CD4-positive, CD25-positive, alpha-beta regulatory T cell (primary cell): Measurements from ENCODE around the gene AGBL1. TPM values are rescaled to one million over a fixed set of nuclear protein-coding genes. Genes with fewer than 3 reads are reported as not detected.

Experiments
- ATAC-seq, 2 donors: fragments of 150-1000 bp; cut with Tn5 transposase; one replicate each; pipeline ENCODE4 v1.10.0; 2021; ENCODE audit warnings: low read depth in 2 of 2, moderate number of reproducible peaks in 2 of 2, moderate library complexity in 1 of 2
- DNase-seq, 3 donors: peaks; one replicate each; pipeline versions ENCODE4 v3.0.0 to v3.0.0-alpha.2; 2012 to 2022; ENCODE audit warnings: mixed read lengths in 1 of 3
- H3K27ac ChIP-seq: one replicate; pipeline ENCODE4 v1.7.0; 2013; ENCODE audit warnings: mild to moderate bottlenecking, low read length; ENCODE audit not compliant: insufficient read depth, poor library complexity, severe bottlenecking
- H3K27me3 ChIP-seq: one replicate; pipeline ENCODE4 v1.7.0; 2013; ENCODE audit warnings: low read length; ENCODE audit not compliant: control insufficient read depth, insufficient read depth
- H3K36me3 ChIP-seq: one replicate; pipeline ENCODE4 v1.7.0; 2013; ENCODE audit warnings: mild to moderate bottlenecking, low read length, moderate library complexity; ENCODE audit not compliant: control insufficient read depth, insufficient read depth
- H3K4me1 ChIP-seq: 2 replicates; pipeline ENCODE4 v1.7.0; 2013; ENCODE audit warnings: mild to moderate bottlenecking, low read length; ENCODE audit not compliant: insufficient read depth, control insufficient read depth, poor library complexity, severe bottlenecking
- H3K4me3 ChIP-seq: one replicate; pipeline ENCODE4 v1.7.0; 2013; ENCODE audit warnings: low read depth, mild to moderate bottlenecking, low read length, moderate library complexity
- H3K9me3 ChIP-seq, 2 experiments: 1 replicate in 1 of 2; 2 replicates in 1 of 2; pipeline ENCODE4 v1.7.0; 2013; ENCODE audit warnings: low read length in 2 of 2, mild to moderate bottlenecking in 1 of 2, moderate library complexity in 1 of 2; ENCODE audit not compliant: control insufficient read depth in 2 of 2
- H3K27ac Mint-ChIP-seq, 3 donors: one replicate each; pipeline ENCODE4 v1.8.0; 2020 to 2022; ENCODE audit warnings: mild to moderate bottlenecking in 3 of 3, mixed read lengths in 3 of 3, moderate library complexity in 2 of 3
- H3K27me3 Mint-ChIP-seq: one replicate; pipeline ENCODE4 v1.8.0; 2022; ENCODE audit warnings: mild to moderate bottlenecking, mixed read lengths
- H3K36me3 Mint-ChIP-seq: one replicate; pipeline ENCODE4 v1.8.0; 2020; ENCODE audit warnings: mixed read lengths
- H3K4me1 Mint-ChIP-seq, 4 donors: one replicate each; pipeline ENCODE4 v1.8.0; 2020 to 2022; ENCODE audit warnings: mixed read lengths in 4 of 4, mild to moderate bottlenecking in 1 of 4
- H3K4me3 Mint-ChIP-seq, 4 donors: one replicate each; pipeline ENCODE4 v1.8.0; 2020 to 2022; ENCODE audit warnings: mild to moderate bottlenecking in 4 of 4, mixed read lengths in 4 of 4, moderate library complexity in 3 of 4
- H3K9me3 Mint-ChIP-seq, 7 donors: one replicate each; pipeline ENCODE4 v1.8.0; 2020 to 2022; ENCODE audit warnings: mixed read lengths in 7 of 7, mild to moderate bottlenecking in 3 of 7, moderate library complexity in 2 of 7
- polyA plus RNA-seq, 4 donors: library from polyadenylated mRNA; unstranded; fragments of 300-500 nt; fragmentation: Illumina TruSeq; gene quantifications; one replicate each; pipeline ENCODE4 v1.2.3, GENCODE V29; 2021
- total RNA-seq: library from RNA; stranded (reverse); gene quantifications from one replicate; pipeline ENCODE4 v1.2.3, GENCODE V29; 2022

AGBL1 gene
- total RNA-seq (not detected), polyA plus RNA-seq (not detected)

DNA sequence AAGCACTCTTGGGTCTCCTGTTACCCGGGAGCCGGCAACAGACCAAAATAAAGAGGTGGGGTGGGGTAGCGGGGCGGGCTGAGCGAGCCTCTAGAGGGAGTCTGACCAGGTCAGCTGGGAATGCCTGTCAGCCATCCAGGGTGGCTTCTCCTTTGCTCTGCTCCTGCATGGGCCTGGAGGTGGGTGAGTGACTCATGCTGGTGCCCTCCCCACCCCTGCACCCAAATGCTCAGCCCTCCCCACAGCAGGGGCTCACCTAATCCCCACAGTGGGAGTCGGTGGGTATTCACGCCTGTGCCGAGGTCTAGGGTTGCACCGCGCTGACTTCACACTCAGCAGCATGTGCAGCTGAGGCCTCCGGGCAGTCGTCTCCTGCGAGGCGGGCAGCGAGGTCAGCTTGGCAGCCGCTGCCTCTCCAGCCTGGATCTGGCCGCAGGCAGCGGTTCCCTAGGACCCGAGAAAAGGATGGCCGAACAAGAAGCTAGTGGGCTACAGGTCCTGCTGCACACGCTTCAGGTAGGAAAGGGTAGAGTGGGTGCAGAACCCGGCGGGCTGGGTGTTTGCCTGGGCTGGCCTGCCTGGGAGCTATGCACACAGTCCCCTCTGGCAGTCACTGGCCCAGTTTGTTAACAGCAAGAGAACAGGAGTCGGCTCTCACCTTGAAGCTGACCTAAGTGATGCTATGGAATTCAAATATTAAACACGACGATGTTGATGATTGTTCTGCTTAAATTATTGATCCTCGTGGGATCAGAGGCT is at the start of gene AGBL1:
AGBL1 (plus strand) TSS at position 364 of the 759 bp plus-strand sequence.
- peaks cover 8% of the 10 kb centered on the region for H3K27me3 ChIP-seq
- ATAC-seq = no peak
- H3K9me3 Mint-ChIP-seq = peaks cover 0 to under 1% (median 0%) of the 10 kb centered on the region in 7 donors
- no peaks in the 10 kb centered on the region for H3K36me3 Mint-ChIP-seq
- H3K4me1 ChIP-seq = no peaks in the 10 kb centered on the region
- DNase-seq = no peak
- peaks cover 0 to 1% (median 0%) of the 10 kb centered on the region in 4 donors for H3K4me1 Mint-ChIP-seq
- no peaks in the 10 kb centered on the region for H3K9me3 ChIP-seq
- no peak within 1 kb of the TSS for H3K27ac Mint-ChIP-seq
- no peaks in the 10 kb centered on the region for H3K36me3 ChIP-seq
- H3K27me3 Mint-ChIP-seq = peaks cover 9% of the 10 kb centered on the region
- no peak within 1 kb of the TSS for H3K27ac ChIP-seq
- no peak within 1 kb of the TSS for H3K4me3 Mint-ChIP-seq
- no peak within 1 kb of the TSS for H3K4me3 ChIP-seq

GRCh38 chr15:86034904-86035303 is 44.8 kb upstream of the AGBL1 start:
- no peak overlapping the region for H3K4me3 Mint-ChIP-seq
- H3K27me3 Mint-ChIP-seq = peaks cover 6% of the 10 kb centered on the region
- H3K9me3 ChIP-seq = no peaks in the 10 kb centered on the region
- no peaks in the 10 kb centered on the region for H3K27me3 ChIP-seq
- H3K4me3 ChIP-seq = no peak overlapping the region
- ATAC-seq (no peak), DNase-seq (no peak)
- no peak overlapping the region for H3K27ac Mint-ChIP-seq
- H3K27ac ChIP-seq = no peak overlapping the region
- no peaks in the 10 kb centered on the region for H3K36me3 ChIP-seq
- no peaks in the 10 kb centered on the region for H3K36me3 Mint-ChIP-seq
- H3K9me3 Mint-ChIP-seq = peaks cover 0 to 4% (median 0%) of the 10 kb centered on the region in 7 donors
- H3K4me1 Mint-ChIP-seq = no peaks in the 10 kb centered on the region
- H3K4me1 ChIP-seq = no peaks in the 10 kb centered on the region

- DNase-seq = no peak
- no peak overlapping the region for H3K4me3 Mint-ChIP-seq
- no peaks in the 10 kb centered on the region for H3K27me3 ChIP-seq
These were observed 43.4 kb upstream of the AGBL1 start for GRCh38 chr15:86036243-86036642.

GRCh38 chr15:86038491-86038890 is 41.2 kb upstream of the AGBL1 start:
- Mint-ChIP-seq H3K27ac (no peak overlapping the region), H3K27me3 (peaks cover 4% of the 10 kb centered on the region), H3K36me3 (no peaks in the 10 kb centered on the region), H3K9me3 (peaks cover 0 to 3% (median 0%) of the 10 kb centered on the region in 7 donors), H3K4me3 (no peak overlapping the region), H3K4me1 (no peaks in the 10 kb centered on the region)
- no peak for DNase-seq
- Histone ChIP-seq H3K27ac (no peak overlapping the region), H3K9me3 (no peaks in the 10 kb centered on the region), H3K36me3 (no peaks in the 10 kb centered on the region), H3K4me3 (no peak overlapping the region), H3K27me3 (no peaks in the 10 kb centered on the region), H3K4me1 (no peaks in the 10 kb centered on the region)
- no peak for ATAC-seq

More at GRCh38 chr15:86036243-86036642, 43.4 kb upstream of the AGBL1 start:
- Histone ChIP-seq H3K27ac (no peak overlapping the region), H3K4me1 (no peaks in the 10 kb centered on the region), H3K9me3 (no peaks in the 10 kb centered on the region), H3K36me3 (no peaks in the 10 kb centered on the region), H3K4me3 (no peak overlapping the region)
- H3K9me3 Mint-ChIP-seq = peaks cover 0 to 4% (median 0%) of the 10 kb centered on the region in 7 donors
- H3K27ac Mint-ChIP-seq = no peak overlapping the region
- no peak for ATAC-seq
- H3K27me3 Mint-ChIP-seq = peaks cover 9% of the 10 kb centered on the region
- no peaks in the 10 kb centered on the region for H3K4me1 Mint-ChIP-seq
- H3K36me3 Mint-ChIP-seq = no peaks in the 10 kb centered on the region

DNA sequence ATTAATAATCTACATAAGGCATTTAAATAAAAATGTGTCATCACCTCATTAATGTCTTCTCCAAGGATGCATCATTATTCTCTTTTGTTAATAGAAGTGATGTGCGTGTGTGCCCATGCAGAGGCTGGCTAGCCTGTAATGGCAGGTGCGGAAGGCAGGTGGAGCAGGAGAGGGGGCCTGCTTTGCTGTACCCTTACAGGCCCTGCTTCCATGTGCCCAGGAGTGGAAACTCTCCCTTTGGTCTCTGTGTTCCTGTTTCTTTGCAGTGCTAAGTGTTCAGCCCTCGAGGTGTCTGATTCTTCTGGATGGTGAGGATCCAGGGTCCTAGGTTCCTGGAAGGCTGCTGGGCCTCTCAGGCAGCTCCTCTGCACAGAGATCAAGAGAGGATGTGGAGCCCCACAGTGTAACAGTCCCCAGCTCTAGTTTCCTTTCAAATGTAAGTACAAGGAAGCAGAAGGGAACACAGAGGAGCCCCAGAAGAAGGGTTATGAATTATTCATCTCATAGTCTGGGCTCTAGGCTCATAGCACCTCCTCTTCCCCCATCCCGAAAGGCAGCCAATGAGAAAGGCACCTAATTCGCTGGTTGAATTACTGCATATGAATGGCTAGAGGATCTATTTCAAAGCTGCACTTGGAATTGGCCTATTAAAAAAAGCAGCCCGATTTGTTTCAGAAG is 39.2 kb upstream of the AGBL1 start:
- no peak for DNase-seq
- H3K4me1 Mint-ChIP-seq = no peaks in the 10 kb centered on the region
- H3K27me3 Mint-ChIP-seq = peaks cover 4% of the 10 kb centered on the region
- no peaks in the 10 kb centered on the region for H3K4me1 ChIP-seq
- no peak overlapping the region for H3K4me3 Mint-ChIP-seq
- H3K36me3 ChIP-seq = no peaks in the 10 kb centered on the region
- H3K9me3 Mint-ChIP-seq = peaks cover 0 to 3% (median 0%) of the 10 kb centered on the region in 7 donors
- H3K4me3 ChIP-seq = no peak overlapping the region
- no peaks in the 10 kb centered on the region for H3K36me3 Mint-ChIP-seq
- H3K9me3 ChIP-seq = no peaks in the 10 kb centered on the region
- H3K27ac ChIP-seq = no peak overlapping the region
- no peak for ATAC-seq
- no peaks in the 10 kb centered on the region for H3K27me3 ChIP-seq
- H3K27ac Mint-ChIP-seq = no peak overlapping the region

- Mint-ChIP-seq H3K4me3 (no peak overlapping the region), H3K4me1 (no peaks in the 10 kb centered on the region), H3K9me3 (peaks cover 0 to 3% (median 0%) of the 10 kb centered on the region in 7 donors), H3K27me3 (peaks cover 4% of the 10 kb centered on the region), H3K27ac (no peak overlapping the region), H3K36me3 (no peaks in the 10 kb centered on the region)
- ATAC-seq (no peak), DNase-seq (no peak)
- Histone ChIP-seq H3K4me3 (no peak overlapping the region), H3K36me3 (no peaks in the 10 kb centered on the region), H3K4me1 (no peaks in the 10 kb centered on the region), H3K9me3 (no peaks in the 10 kb centered on the region), H3K27ac (no peak overlapping the region), H3K27me3 (no peaks in the 10 kb centered on the region)
These were observed 38.3 kb upstream of the AGBL1 start for GRCh38 chr15:86041399-86041798.

DNA sequence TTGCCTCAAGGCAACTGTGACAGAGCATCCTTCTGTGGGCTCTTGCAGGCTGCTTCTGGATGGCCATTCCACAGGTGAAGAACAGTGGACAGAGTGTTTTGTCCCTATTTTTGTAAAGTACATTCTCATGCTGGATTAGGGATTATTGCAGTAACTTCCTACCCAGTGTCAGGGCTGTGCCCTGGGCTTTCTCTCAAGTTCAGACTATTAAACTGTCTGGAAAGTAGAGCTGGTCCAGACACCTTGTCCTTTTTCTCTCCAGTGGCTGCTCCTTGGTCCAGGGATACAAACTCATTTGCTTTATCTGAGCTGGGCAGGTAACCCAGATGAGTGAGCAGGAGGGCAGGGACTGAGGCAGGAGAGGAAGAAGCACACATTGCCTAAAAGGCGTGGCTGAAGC is 37.4 kb upstream of the AGBL1 start:
- H3K27me3 Mint-ChIP-seq = peaks cover 4% of the 10 kb centered on the region
- H3K4me3 Mint-ChIP-seq = no peak overlapping the region
- Histone ChIP-seq H3K4me3 (no peak overlapping the region), H3K4me1 (no peaks in the 10 kb centered on the region), H3K9me3 (no peaks in the 10 kb centered on the region), H3K27ac (no peak overlapping the region), H3K27me3 (no peaks in the 10 kb centered on the region), H3K36me3 (no peaks in the 10 kb centered on the region)
- peaks cover 0 to 3% (median 0%) of the 10 kb centered on the region in 7 donors for H3K9me3 Mint-ChIP-seq
- DNase-seq (no peak), ATAC-seq (no peak)
- no peaks in the 10 kb centered on the region for H3K4me1 Mint-ChIP-seq
- no peaks in the 10 kb centered on the region for H3K36me3 Mint-ChIP-seq
- H3K27ac Mint-ChIP-seq = no peak overlapping the region
